GM19468 (cell line): Measurements from ENCODE around the gene KCNJ2.

Experiments
- ATAC-seq: cut with Tn5 transposase; IDR thresholded peaks from one replicate; pipeline ENCODE4 v1.9.1; 2021; ENCODE audit warnings: mild to moderate bottlenecking, moderate library complexity, moderate number of reproducible peaks; ENCODE audit not compliant: unreplicated experiment; ENCODE audit errors: extremely low read depth

KCNJ2 gene

DNA sequence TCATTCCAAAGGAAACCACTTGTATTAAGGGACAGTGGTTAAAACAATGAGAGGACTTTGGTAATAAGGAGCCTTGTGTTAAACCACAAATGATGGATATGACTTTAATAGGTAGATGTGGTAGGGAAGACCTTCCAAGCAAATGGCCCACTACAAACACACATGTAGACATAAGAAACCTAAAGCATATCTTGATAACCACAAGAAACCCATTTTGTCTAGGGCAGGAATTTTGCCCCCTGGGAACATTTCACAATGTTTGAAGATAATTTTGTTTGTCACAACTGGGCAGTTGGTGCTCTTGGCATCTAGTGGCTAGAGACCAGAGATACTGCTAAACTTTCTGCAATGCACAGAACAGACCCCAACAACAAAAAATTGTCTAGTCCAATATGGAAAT is 25.8 kb downstream of the KCNJ2 start:
- ATAC-seq = no peak

DNA sequence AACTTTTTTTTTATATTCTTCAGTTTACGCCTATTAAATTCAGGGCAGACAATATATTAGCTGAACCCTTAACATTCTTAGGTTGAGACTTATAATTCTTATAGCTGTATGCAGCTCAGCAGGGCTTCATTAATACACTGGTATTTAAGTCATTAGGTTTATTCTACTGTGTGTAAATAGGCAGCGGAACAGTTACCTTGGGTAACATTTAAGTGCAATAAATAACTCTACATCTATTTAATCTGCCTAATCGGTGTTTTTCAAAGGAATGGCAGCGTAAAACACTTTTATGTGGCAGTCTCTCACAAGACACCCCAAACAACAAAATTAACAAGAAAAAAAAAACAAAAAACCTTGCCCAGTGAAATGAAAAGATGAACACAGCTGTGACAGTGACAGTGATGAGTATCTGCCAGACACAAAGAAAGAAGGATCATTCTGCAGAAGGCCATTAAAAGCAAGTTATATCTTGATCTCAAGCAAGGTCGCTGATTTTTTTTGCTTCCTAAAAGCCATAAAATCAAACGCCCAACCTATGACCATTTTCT is 32.6 kb downstream of the KCNJ2 start:
- ATAC-seq = no peak

DNA sequence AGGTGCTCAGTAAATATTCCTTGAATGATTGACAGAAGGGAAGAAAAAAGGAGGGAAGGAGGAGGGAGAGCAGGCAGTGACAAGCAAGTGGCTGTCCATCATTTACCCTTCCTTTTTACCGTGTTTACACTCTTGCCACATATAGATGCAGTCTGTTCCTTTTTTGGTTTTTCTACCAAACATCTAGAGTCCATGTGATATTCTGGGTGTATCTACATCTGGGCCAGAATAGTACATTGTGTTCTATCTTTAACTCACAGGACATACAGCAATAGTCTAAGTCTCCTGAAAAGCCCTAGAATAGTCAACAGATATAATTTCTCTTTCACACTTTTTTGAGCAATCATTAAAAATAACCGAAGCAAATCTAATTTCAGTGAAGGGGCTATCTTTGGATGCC is 33.5 kb downstream of the KCNJ2 start:
- ATAC-seq = no peak

DNA sequence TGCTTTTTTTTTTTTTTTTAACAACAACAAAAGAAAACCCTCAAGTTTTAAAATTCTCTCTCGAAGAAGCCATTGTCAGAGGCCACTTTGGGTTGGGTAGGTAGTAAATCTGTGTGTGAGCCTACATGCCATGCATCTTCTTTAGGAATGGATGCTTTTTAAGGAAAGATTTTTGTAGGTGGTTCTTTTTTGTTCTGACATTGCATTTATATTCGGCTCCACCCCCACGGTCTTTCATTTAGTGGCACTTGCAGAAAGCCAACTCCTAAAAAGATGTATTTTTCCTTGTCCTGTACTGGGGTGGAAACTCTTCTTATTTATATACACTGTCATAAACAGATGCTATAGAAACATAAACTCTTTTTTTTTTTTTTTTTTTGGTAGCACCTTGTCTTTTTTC is 35.1 kb downstream of the KCNJ2 start:
- ATAC-seq = no peak

DNA sequence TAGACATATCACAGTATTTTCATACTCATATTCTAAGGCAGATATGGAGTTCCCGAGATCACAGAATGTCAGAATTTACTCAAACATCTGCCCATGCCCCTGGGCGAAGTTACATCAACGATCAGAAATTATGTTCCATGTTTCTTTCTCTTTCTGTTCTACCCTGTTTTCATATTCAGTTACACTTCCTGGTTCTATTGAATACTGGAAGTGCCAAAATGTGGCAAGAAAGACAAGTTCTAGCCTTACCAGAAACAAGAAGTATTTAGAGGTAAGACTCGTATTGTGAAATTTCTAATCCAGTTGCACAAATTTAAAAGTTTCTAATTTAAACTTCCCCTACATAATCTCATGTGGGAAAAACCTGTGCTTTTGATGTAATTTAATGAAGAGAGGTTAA is 36.1 kb downstream of the KCNJ2 start:
- no peak for ATAC-seq

DNA sequence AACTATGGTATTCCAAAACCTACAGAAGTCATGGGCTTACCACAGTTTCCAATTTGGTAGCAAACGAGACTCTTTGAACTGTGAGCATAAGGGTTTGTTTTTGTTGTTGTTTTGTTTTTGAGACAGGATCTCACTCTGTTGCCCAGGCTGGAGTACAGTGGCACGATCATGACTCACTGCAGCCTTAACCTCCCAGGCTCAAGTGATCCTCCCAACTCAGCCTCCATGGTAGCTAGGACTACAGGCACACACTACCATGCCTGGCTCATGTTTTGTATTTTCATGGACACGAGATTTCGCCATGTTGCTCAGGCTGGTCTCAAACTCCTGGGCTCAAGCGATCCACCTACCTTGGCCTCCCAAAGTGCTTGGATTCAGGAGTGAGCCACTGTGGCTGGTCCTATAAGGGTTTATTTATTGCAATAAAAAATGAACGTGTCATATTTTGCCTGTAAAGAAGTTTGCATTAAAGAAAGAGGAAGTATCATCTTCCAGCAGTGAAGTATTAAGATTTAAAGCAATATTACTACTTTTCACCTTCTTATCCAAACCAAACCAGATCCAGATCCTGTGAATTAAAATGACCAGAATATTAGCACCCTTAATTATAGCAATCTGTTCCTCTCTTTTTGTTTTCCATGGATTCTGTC is 37.2 kb downstream of the KCNJ2 start:
- ATAC-seq = no peak

DNA sequence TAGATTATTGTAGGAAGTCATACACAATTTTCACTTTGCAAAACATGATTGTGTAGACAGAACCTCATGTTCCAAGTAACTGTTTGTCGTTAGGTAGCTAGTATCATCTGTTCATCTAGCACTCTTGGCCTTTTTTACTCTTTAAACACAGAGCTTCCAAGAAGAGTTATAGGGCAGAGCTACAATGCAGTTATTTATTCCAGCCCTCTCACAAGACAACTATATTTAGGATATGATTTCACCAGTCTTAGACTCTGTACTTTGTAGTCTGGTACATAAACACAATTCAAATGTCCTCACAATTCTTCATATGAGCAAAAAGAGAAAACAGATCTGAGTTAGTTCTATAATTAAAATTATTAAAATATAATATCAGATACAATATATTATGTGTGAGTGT is 37.9 kb downstream of the KCNJ2 start:
- no peak for ATAC-seq

DNA sequence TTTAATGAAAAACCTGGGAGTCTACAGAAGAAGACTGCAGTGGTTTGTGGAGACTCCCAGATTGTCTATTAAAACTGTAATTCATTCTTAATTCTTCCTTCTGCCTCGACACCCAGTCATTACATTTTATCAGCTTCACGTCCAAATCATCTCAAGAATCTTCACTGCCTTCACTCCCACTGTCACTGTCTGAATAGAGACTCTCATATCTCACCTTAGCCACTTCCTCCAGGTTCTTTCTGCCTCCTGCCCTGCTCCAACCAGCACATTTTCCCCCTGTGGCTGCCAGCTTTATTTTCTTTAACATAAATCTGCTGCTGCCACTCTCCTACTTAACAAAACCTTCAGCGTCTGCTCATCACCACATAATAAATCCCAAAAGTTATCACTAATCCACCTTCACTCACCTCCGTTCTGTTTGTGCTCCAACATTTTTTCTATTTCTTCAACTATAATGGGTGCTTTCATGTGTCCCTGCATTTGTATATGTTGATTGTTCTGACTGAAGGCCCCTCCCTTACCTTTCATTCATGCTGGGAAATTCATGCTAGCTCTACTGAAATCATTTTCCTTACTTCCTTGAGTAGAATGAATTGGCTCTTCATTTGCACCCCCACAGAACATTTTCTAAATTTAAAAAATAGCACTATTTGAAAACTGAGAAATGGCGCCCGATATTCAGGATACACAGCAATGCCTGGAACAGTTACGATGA is 38.9 kb downstream of the KCNJ2 start:
- ATAC-seq = no peak

DNA sequence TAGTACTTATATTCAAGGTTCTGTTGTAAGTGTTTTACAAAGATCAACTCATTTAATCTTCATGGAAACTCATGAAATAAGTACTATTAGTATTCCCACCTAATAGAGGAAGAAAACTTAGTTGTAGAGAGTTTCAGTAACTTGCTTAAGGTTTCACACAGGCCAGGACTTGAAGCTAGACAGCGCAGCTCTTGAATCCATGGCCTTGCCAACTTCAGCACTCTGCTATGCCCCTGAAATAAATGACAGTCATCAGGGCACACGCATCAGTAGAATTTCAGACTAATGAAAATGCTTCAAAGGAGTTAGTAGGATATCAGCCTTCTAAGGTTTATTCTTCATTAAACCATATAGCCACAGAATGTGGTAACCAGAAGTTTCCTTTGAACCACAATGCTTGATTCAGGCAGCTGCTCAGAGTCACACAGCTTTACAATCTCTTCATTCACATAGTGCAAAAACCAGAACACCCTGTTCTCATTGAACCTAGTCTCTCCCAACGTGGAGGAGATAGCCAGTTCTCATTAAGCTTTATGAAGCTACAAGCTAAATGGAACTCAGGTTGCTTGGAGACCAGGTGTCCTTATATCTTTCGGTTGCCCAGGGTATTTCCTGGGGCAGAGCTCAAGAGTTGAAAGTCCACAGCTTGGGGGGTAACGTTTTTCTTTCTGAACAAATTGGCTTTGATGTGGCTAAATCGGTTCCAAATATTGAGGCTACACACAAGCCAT is 39.7 kb downstream of the KCNJ2 start:
- ATAC-seq = no peak

DNA sequence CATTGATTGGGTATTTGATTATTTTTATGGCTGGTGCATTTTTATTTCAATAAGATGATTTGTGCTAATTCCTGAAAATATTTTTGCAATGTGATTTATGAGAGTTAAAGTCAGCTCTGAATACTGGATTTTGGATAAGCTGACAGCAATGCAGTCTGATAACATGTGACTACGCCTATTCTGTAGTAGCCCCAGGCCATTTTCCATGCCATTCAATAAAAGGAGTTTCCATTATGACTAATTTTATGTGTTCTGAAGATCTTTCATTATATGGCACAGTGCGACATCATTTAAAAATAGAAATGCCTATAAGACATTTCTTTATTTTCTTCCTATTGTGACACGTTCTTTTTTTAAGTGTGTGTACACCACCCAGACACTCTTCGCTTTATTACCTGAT is 46.3 kb downstream of the KCNJ2 start:
- no peak for ATAC-seq

DNA sequence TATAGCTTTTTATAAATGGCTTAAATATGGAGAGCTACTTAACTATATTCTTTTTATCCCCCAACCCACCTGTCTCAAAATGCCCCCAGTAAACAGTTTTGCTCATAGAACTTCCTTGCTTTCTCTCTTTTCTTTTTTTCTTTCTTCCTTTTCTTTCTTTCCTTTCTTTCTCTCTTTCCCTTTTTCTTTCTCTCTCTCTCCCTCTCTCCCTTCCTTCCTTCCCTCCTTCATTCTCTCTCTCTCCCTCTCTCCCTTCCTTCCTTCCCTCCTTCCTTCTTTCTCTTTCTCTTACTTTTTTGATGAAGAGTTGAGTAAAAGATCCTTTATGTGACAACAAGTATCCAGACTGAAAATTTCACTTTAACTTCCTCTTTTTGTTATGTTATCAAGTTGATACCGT is 48.2 kb downstream of the KCNJ2 start:
- ATAC-seq = no peak

DNA sequence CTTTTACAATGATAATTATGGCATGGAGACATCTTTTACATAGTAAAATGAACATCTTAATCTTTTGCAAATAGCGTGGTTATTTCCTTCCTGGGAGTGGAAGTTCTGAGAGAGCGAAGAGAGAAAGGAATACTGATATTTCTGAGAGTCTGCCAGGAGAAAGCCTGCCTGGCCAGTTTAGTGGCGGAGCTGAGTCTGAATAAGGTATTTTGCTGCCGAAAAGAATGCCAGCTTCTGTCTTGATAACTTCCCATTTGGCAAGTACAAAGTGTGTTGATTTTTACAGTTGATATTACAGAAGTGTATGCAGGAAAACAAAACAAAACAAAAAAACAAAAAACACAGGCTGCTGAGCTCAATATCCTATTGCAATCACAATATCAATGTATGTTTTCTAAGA is 55.9 kb downstream of the KCNJ2 start:
- no peak for ATAC-seq
